Fibroblast of peridontal ligament (primary cell): ENCODE results near the gene CDCA3.
A peak's percentile ranks its signal among the peaks of the same experiment; 100 is the strongest.

Experiments
- DNase-seq: peaks from one replicate; pipeline ENCODE4 v3.0.0-alpha.2; 2010; ENCODE audit errors: extremely low read depth

CDCA3 gene

GRCh38 chr12:6852651-6853354, 1.7 kb upstream of the CDCA3 start:
- peak; percentile 88 for DNase-seq

GRCh38 chr12:6851921-6852650, 1.0 kb upstream of the CDCA3 start, which contains the start of gene USP5:
USP5 (plus strand) TSS chr12:6852150; CDS start chr12:6852180, 30 bp downstream.
- DNase-seq: peak; percentile 99

GRCh38 chr12:6850796-6851152, 312 bp downstream of the CDCA3 start:
- no peak for DNase-seq

- DNase-seq: no peak
These were observed 1.0 kb downstream of the CDCA3 start for GRCh38 chr12:6849976-6850560.

GRCh38 chr12:6849427-6849826, 1.7 kb downstream of the CDCA3 start:
- no peak for DNase-seq

- no peak for DNase-seq
These were observed 3.4 kb downstream of the CDCA3 start for GRCh38 chr12:6847676-6848075.

- no peak for DNase-seq
These were observed 4.7 kb downstream of the CDCA3 start for GRCh38 chr12:6846316-6846869.

GRCh38 chr12:6845395-6845794, 5.7 kb downstream of the CDCA3 start:
- no peak for DNase-seq

GRCh38 chr12:6843118-6843902, 7.8 kb downstream of the CDCA3 start:
- DNase-seq: no peak

- no peak for DNase-seq
These were observed 9.0 kb downstream of the CDCA3 start for GRCh38 chr12:6842075-6842474.

- DNase-seq: no peak
These were observed 10.1 kb downstream of the CDCA3 start, which contains the start of gene GNB3 for GRCh38 chr12:6840761-6841515. GNB3 (plus strand) TSS chr12:6840925; CDS start chr12:6841288, 363 bp downstream.

GRCh38 chr12:6840330-6840729, 10.8 kb downstream of the CDCA3 start:
- no peak for DNase-seq

GRCh38 chr12:6839482-6840201, 11.4 kb downstream of the CDCA3 start:
- no peak for DNase-seq

- DNase-seq: no peak
These were observed 12.2 kb downstream of the CDCA3 start for GRCh38 chr12:6838854-6839253.

GRCh38 chr12:6837370-6838060, 13.6 kb downstream of the CDCA3 start:
- no peak for DNase-seq

GRCh38 chr12:6836851-6837250, 14.2 kb downstream of the CDCA3 start:
- DNase-seq: no peak

GRCh38 chr12:6834873-6835272, 16.2 kb downstream of the CDCA3 start:
- no peak for DNase-seq

GRCh38 chr12:6834254-6834653, 16.8 kb downstream of the CDCA3 start:
- no peak for DNase-seq

- DNase-seq: no peak
These were observed 17.7 kb downstream of the CDCA3 start for GRCh38 chr12:6833189-6833890.
